CD4-positive, alpha-beta T cell treated with Interleukin-15 for 4 hours (primary cell): ENCODE results near the gene CYP2A6.
"Not testable (repeated sequence)": the region's sequence is repeated elsewhere in the genome, so short reads cannot be mapped to it uniquely, and the experiment has no call there.

ENCODE experiments used
- DNase-seq: peaks from one replicate; pipeline ENCODE4 v3.0.0-alpha.2; 2020; ENCODE audit warnings: low spot score

The CYP2A6 gene

DNA sequence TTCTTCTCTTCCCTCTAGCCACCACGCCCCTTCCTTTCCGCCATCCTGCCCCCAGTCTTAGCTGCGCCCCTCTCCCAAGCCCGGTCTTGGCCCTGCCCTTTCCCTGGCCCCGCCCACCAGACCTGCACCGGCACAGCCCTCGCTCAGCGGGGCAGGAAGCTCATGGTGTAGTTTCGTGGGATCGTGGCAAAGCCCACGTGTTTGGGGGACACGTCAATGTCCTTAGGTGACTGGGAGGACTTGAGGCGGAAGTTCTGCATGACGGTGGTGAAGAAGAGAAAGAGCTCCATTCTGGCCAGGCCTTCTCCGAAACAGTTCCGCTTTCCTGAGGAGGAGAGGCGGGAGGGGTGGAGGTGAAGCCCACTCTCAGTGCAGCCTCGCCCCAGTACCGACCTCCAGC lies 6.6 kb downstream of the CYP2A6 start:
- peak; percentile 76 for DNase-seq

DNA sequence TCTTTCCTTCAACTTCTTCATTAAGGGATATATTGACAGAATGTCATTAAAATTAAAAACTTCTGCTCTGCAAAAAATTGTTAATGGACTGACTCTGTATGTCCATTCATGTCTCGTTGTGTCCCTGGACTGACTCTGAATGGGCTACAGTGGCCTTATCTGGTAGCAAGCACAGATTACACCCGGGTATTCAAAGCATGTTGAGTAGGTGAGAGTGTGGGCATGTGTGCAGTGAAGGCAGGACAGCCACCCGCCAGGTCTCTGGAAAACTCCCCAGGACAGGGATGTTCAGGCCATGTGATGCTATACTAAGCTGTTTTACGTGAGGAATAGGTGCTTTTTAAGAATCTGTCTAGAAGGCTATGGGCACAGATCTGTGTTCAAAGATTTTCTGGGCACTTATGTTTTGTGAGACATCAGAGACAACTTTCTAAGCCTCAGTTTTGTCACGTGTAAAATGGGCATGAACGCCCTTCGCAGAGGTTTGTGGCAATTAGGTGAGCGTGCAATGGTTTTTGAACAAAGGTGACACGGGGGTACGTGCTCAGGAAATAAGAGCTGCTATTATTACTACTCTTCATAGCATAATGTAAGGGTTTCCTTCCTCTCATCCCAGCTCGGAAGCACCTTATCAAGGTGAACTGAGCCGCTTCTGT lies 7.1 kb downstream of the CYP2A6 start:
- DNase-seq: peak; percentile 18

DNA sequence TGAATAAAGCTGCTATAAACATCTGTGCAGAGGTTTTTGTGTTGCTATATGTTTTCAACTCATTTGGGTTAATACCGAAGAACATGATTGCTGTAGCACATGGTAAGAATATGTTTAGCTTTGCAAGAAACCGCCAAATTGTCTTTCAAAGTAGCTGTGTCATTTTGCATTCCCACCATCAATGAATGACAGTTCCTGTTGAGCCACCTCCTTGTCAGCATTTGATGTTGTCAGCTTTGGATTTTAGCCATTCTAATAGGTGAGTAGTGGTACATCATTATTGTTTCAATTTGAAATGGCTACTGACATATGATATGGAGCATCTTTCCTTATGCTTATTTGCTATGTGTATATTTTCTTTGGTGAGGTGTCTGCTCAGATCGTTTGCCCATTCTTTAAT lies 8.2 kb downstream of the CYP2A6 start:
- DNase-seq: not testable (repeated sequence)

DNA sequence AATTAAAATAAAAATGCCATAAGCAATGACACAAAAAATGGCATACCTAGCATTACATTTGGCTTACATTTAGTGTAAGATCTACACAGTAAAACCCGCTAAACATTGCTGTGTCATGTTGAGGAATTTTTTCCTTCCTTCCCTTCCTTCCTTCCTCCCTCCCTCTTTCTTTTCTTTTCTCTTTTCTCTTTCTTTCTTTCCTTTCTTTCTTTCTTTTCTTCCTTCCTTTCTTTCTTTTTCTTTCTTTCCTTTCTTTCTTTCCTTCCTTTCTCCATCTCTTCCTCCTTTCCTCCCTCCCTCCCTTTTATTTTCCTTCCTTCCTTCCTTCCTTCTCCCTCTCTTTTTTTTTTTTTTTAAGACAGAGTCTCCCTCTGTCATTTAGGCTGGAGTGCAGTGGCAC lies 11.8 kb downstream of the CYP2A6 start:
- DNase-seq: not testable (repeated sequence)

DNA sequence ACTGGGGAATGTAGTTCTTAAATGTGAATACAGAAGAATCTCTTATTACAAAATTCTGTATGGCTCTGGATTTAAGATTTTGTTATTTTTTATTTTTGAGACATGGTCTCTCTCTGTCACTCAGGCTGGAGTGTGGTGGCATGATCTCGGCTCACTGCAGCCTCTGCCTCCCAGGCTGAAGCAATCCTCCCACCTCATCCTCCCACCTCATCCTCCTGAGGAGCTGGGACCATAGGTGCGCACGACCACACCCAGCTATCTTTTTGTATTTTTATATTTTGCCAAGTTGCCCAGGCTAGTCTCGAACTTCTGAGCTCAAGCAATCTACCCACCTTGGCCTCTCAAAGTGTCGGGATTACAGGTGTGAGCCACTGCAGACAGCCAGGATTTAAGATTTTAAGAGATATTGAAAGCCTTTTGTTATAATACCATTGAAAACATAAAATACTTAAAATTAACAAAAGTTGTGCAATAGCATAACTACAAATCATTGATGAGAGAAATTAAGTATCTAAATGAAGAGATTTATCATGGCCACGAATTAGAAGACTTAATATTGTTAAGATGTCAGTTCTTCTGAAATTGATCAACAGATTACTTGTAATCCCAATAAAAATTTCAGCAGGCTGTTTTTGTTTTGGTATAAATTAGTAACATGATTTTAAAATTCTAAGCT lies 13.4 kb downstream of the CYP2A6 start:
- no peak for DNase-seq

DNA sequence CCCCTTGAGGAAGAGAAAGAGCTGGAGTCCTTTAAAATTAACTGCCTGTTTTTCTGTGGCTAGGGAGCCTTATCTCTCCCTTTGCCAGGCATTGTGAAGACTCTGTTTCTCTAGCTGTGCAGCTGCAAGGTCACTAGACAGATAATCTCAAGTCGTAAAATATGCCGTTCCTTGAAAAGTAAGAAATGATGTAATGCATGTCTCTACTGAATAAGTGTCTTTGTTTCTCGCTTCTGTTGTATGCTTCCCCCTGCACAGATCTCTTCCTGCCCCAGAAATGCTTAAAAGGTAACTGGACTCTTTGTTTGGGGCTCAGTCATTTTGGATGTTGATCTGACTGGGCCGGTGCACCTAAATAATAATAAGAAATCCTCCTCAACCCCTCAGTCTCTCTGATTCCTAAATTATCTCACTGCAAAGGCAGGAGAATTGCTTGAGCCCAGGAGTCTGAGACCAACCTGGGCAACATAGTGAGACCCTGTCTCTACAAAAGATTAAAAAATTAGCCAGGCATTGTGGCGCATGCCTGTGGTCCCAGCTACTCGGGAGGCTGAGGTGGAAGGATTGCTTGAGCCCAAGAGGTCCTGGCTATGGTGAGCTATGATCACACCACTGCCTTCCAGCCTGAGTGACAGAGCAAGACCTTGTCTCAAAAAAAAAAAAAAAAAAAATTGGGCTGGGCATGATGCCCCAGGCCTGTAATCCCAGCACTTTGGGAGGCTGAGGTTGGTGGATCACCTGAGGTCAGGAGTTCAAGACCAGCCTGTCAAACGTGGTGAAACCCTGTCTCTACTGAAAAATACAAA lies 16.3 kb downstream of the CYP2A6 start:
- not testable (repeated sequence) for DNase-seq

DNA sequence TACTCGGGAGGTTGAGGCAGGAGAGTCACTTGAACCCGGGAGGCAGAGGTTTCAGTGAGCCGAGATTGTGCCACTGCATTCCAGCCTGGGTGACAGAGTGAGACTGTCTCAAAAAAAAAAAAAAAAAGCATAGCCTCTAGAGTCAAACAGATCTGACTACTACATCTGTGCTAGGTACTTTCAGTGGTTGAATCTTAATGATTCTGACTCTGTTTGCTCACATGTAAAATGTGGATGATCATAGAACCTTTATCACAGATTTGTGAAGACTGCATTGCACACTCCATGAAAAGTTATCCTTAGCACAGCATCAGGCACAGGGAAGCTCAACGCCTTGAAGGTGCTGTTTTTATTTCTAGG lies 17.8 kb downstream of the CYP2A6 start:
- DNase-seq: not testable (repeated sequence)

DNA sequence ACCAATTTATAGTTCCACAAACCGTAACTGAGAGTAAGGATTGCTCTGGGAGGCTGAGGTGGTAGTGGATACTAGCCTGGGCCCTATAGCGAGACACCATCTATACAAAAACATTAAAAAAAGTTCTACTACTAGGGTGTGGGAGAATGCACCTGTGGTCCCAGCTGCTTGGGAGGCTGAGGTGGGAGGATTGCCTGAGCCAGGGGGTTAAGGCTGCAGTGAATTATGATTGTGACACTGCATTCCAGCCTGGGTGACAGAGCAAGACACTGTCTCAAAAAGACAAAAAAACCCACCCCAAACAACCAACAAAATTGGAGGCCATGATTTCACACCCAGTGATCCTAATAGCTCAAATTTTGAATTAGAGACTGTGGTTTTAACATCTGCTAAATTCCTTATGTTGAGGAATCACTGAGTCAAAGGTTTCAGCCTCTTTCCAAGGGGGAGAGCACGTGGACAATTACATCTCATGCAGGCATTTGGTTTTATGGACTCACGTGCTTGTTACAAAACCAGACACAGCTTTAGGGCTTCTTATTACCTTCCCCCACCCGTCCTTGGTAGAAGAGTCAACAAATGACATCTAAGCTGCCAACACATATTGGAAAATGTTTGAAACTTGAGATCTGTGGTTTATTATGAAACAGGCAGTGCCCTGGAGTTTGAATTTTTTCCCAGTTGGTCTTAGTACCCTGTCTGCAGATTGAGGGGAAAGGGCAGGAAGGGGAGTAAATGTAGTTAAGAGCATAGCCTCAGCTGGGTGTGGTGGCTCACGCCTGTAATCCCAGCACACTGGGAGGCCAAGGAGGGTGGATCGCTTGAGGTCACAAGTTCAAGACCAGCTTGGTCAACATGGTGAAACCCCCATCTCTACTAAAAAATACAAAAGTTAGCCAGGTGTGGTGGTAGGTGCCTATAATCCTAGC lies 18.5 kb downstream of the CYP2A6 start:
- no peak for DNase-seq

DNA sequence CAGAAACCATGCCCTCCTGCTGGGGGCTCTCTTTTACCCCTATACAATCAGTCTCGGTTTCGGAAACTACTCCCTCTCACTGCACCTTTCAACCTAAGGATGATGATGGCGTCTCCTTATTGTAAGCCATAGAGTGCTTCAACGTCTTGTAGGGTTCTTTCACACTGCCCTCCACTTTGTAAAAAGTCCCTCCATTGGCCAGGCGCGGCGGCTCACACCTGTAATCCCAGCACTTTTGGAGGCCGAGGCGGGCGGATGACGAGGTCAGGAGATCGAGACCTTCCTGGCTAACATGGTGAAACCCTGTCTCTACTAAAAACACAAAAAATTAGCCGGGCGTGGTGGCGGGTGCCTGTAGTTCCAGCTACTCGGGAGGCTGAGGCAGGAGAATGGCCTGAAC lies 19.5 kb downstream of the CYP2A6 start:
- not testable (repeated sequence) for DNase-seq

DNA sequence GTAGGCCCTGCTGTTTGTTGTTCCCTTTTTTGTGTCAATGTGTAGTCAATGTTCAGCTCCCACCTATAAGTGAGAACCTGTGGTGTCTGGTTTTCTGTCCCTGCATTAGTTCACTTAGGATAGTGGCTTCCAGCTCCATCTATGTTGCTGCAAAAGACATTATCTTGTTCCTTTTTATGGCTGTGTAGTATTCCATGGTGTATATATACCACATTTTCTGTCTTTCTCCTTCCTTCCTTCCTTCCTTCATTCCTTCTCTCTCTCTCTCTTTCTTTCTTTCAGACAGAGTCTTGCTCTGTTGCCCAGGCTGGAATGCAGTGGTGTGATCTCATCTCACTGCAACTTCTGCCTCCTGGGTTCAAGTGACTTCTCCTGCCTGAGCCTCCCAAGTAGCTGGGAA lies 21.0 kb downstream of the CYP2A6 start:
- DNase-seq: no peak

DNA sequence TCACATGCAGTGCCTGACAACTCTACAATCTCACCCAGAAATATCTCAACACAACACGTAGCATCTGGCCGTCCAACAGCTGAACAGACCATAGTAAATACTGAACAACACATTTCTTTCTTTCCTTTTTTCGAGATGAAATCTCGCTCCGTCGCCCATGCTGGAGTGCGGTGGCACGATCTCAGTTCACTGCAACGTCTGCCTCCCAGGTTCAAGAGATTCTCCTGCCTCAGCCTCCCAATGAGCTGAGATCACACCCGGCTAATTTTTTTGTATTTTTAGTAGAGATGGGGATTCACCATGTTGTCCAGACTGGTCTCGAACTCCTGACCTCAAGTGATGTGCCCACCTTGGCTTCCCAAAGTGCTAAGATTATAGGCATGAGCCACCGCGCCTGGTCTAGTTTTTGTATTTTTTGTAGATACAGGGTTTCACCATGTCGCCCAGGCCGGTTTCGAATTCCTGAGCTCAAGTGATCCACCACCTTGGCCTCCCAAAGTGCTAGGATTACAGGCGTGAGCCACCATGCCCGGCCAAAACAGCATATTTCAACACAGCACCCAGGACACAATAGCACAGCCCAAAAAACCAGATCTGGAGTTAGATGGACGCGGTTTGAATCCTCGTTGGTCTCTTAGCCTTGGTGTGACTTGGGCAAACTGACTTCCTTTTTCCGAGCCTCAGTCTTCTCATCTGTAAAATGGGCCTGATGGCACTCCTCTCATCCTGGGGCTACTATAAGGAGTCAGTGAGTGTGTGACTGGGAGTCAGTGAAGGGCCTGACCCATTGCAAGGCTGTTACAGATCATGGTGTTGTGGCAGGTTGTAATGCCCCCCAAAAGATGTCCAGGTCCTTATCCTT lies 22.6 kb downstream of the CYP2A6 start:
- no peak for DNase-seq

DNA sequence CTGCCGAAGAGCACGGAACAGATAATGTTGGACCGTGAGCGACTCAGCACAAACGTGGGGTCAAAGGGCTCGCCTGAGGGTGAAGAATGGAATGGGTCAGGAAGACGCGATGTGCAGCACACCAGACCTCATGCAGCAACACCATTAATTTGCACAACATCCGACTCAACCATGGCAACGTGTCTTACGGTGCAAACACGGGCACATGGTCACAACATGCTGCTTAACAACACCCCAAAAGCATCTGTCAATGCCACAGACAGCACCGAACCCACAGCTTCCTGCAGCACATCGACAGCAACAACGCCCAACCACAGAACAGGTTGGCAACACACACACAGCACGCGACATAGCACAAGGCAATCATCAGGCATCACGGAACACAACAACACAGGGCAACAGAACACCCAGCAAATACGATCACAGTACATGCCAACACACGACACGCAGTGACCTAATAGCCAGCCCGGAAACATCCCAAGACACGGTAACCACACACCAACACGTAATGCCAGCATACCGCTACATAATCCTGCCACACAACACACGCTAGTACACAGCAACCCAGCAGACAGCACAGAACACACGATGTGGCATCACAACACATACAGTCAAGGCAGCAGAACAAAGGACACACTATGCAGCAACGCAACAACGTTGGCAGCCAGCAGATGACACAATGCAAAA lies 23.4 kb downstream of the CYP2A6 start:
- DNase-seq: peak; percentile 83

DNA sequence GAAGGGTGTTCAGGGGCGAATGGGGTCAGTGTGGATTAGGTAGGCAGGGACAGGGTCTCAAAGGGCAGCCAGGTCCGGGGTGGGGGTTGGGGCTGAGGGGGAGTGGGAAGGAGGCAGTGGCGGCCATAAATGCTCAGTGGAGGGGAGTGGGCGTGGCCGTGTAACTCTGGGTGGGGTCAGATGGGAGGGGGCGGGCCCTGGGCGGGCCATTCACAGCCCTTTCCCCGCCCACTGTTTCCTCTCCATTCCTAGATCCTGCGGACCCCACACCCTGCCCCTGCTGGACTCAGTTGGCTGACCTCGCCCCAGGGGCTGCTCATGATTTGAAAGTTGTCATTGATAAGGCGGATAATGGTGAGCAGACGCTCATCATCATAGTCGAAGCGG lies 23.9 kb downstream of the CYP2A6 start:
- not testable (repeated sequence) for DNase-seq

DNA sequence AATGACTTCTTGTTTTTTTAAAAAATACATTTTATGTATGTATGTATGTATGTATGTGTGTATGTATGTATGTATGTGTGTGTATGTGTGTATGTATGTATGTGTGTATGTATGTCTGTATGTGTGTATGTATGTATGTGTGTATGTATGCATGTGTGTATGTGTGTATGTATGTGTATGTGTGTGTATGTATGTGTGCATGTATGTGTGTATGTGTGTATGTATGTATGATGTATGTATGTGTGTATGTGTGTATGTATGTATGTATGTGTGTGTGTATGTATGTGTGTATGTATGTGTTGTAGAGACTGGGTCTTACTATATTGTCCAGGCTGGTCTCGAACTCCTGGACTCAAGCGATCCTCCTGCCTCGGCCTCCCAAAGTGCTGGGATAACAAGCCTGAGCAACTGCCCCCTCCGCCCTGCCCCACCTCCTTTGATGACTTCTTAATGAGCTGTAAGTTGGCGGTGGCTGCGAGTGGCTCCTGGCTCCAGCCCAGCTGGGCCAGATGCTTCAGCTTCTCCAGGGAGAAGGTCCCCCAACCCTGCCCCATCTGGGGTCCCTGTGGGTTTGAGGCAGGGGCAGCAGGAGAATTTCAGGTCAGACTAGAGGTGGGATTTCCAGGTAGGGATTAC lies 24.7 kb downstream of the CYP2A6 start:
- not testable (repeated sequence) for DNase-seq

DNA sequence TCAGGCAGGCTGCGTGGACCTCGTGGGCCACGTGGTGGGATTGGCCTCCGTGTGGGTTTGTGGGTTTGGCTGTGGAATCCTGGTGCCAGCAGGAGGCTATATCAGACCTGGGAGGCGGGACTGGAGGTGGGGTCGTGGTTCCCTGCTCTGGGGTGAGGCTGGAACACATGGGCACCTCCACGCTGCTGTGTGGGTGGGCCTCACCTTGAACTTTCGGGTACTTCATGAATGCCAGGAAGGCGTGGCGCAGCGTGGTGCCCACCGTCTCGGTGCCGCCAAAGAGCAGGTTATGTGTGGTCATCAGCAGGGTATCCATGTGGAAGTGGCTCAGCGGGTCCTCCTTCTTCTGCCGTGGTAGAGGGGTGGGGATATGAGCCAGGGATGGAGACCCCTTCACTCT lies 25.3 kb downstream of the CYP2A6 start:
- DNase-seq: not testable (repeated sequence)

DNA sequence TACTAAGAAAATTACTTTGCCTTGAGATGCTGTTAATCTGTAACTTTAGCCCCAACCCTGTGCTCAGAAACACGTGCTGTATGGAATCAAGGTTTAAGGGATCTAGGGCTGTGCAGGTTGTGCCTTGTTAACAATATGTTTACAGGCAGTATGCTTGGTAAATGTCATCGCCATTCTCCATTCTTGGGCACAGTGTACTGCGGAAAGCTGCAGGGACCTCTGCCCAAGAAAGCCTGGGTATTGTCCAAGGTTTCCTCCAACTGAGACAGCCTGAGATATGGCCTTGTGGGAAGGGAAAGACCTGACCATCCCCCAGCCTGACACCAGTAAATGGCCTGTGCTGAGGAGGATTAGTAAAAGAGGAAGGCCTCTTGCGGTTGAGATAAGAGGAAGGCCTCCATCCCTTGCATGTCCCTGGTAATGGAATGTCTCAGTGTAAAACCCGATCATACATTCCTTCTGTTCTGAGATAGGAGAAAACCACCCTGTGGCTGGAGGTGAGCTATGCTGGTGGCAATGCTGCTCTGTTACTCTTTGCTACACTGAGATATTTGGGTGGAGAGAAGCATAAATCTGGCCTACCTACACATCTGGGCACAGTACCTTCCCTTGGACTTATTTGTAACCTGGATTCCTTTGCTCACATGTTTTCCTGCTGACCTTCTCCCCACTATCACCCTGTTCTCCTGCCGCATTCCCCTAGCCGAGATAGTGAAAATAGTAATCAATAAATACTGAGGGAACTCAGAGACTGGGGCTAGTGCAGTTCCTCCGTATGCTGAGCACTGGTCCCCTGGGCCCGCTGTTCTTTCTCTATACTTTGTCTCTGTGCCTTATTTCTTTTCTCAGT lies 27.3 kb downstream of the CYP2A6 start:
- not testable (repeated sequence) for DNase-seq

DNA sequence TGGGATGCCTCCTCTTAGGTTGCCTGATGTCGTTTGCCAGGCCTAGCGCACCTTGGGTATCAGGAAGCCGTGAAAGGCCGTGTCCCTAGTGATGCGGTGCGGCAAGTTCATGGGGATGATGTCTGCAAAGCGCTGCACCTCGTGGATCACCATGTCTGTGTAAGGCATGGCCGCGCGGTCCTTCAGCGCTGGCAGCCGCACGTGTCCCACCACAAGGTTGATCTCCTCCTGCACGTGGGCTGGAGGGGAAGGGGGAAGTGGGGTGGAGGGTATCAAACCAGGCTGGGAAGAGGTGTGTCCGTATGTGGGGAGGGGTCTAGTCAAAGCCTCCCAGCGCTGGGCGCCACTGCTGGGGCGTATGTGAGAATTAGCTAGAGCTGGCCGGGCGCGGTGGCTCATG lies 28.1 kb downstream of the CYP2A6 start:
- no peak for DNase-seq

DNA sequence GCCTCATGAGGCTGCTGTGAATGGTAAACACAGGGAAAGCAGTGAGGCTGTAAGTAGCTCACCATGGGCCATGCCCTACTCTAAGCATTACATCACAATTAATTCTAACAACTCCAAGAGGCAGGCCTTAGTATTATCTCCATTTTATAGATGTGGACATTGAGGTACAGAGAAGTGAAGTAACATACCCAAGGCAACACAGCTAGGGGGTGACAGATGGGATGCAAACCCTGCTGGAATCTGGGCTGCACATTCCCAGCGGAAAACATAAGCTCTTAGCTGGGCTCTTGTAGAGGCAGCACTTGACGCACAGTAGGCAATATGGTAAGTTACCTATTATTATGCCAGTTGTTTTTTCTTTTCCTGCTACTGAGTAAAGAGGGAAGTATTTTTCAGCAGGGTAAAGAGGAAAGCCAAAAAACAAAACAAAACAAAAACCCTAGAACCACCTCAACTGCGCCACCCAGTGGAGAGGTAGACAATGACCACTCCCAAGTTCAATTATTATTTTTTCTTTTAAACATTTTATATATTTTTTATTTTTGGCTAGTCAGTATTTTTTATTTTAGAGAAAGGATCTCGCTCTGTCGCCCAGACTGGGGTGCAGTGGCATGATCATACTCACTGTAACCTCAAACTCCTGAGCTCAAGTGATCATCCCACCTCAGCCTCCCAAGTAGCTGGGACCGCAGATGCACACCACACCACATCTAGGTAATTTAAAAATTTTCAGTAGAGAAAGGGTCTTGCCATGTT lies 30.6 kb downstream of the CYP2A6 start:
- DNase-seq: peak; percentile 68
